Embryonic facial prominence (tissue), 1 donor: ENCODE results near the gene NOL9.
"Not testable (repeated sequence)": the region's sequence is repeated elsewhere in the genome, so short reads cannot be mapped to it uniquely, and the experiment has no call there.

Experiments used
- DNase-seq: peaks from one replicate; pipeline ENCODE4 v3.0.0-alpha.2; 2016; ENCODE audit errors: extremely low spot score

Gene NOL9

DNA sequence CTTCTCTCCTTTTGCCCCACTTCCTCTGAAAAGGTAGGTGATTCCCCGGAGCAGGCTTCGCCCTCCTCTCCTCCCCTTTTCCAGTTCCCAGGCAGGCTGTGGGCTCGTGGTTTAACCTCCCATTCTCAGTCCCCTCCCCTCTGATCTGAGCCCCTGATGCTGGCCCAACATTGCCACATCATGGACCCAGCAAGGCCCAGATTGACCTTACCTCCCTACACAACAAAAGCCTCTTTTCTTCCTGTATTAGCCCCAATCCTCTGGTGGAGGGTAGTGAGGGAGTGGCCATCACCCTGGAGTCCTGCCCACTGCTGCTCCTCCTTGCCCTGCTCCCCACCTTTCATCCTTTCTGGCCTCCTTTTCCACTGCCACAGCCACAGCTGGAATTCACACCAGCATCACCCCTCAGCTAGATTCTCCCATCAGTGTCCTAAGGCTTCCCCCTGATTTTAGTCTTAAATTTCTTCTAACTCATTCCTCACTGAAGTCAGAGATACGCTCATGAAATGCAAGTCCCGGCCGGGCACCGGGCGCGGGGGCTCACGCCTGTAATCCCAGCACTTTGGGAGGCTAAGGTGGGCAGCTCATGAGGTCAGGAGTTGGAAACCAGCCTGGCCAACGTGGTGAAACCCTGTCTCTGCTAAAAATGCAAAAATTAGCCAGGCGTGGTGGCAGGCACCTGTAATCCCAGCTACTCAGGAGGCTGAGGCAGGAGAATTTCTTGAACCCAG, 18.5 kb upstream of the NOL9 start:
- no peak for DNase-seq

DNA sequence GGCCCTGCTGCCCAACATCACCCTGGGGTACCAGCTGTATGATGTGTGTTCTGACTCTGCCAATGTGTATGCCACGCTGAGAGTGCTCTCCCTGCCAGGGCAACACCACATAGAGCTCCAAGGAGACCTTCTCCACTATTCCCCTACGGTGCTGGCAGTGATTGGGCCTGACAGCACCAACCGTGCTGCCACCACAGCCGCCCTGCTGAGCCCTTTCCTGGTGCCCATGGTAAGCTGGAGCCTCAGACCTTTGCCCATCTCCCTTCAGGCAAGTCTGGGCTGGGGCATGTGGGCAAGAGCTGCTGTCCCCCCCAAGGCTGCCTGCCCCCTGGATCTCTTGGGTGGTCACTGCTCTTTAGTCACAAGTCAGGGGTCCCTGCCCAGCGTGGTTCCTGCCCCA, 16.7 kb upstream of the NOL9 start:
- DNase-seq: no peak

DNA sequence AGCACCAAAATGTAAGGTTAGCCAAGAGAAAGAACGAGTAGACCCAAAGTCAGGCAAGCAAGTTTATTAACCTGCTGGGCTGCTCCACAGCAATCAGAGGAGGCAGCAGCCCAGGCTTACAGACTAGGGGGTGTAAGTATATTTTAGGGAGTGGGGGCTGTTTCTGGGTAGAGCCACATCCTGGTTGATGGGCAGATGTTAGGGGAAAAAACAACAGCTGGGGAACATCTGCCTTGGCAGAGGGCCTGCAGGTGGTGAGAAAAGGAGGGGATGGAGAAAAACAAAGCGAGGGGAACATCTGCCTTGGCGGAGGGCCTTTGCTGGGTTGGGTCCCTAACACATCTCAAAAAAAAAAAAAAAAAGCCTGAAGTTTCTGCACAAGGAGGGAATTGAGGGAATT, 15.8 kb upstream of the NOL9 start:
- no peak for DNase-seq

DNA sequence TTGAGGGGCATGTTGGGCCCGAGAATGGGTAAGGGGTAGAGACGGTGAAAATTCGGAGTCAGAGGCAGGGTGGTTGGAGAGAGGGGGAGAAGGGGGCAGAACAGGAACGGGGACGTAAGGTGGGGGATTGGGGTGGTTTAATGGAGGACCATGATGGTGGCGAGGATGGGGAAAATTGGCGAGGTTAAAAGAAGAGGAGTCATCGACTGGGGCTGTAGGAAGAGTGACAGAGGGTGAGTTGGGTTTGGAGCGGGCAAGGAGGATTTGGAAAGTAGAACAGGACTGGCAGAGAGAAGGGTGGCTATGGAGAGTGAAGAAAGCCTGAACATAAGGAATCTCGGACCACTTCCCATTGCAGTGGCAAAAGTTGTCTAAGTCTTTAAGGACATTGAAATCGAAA, 14.7 kb upstream of the NOL9 start:
- DNase-seq: no peak

DNA sequence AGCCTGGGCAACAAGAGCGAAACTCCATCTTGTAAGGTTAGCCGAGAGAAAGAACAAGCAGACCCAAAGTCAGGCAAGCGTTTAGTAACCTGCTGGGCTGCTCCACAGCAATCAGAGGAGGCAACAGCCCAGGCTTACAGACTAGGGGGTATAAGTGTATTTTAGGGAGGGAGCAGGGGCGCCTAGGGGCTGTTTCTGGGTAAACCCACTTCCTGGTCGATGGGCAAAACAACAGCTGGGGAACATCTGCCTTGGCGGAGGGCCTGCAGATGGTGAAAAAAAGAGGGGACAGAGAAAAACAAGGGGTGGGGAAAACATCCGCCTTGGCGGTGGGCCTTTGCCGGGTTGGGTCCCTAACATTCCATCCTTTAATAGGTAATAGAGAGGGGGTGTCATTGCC, 6.0 kb upstream of the NOL9 start:
- no peak for DNase-seq

DNA sequence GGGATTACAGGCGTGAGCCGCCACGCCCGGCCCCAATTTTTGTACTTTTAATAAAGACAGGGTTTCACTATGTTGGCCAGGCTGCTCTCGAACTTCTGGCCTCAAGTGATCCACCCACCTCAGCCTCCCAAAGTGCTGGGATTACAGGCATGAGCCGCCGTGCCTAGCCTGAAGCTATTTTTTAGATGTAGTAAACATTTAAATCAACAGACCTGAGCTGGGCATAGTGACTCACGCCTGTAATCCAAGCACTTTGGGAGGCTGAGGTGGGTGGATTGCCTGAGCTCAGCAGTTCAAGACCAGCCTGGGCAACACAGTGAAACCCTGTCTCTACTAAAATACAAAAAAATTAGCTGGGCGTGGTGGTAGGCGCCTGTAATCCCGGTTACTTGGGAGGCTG, 4.8 kb upstream of the NOL9 start:
- not testable (repeated sequence) for DNase-seq

DNA sequence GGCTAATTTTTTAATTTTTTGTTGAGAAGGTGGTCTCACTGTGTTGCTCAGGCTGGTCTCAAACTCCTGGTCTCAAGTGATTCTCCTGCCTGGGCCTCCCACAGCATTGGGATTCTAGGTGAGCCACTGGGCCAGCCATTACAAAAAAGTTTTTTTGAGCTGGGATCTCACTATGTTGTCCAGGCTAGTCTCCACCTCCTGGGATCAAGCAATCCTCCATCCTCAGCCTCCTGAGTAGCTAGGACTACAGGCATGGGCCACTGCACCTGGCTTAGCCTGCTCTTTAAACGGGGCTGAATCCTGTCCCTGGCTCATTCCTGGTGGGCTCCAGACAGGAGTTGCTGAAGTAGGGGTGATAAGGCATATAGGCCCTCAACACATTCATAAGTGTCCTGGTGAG, 3.3 kb upstream of the NOL9 start:
- DNase-seq: no peak

DNA sequence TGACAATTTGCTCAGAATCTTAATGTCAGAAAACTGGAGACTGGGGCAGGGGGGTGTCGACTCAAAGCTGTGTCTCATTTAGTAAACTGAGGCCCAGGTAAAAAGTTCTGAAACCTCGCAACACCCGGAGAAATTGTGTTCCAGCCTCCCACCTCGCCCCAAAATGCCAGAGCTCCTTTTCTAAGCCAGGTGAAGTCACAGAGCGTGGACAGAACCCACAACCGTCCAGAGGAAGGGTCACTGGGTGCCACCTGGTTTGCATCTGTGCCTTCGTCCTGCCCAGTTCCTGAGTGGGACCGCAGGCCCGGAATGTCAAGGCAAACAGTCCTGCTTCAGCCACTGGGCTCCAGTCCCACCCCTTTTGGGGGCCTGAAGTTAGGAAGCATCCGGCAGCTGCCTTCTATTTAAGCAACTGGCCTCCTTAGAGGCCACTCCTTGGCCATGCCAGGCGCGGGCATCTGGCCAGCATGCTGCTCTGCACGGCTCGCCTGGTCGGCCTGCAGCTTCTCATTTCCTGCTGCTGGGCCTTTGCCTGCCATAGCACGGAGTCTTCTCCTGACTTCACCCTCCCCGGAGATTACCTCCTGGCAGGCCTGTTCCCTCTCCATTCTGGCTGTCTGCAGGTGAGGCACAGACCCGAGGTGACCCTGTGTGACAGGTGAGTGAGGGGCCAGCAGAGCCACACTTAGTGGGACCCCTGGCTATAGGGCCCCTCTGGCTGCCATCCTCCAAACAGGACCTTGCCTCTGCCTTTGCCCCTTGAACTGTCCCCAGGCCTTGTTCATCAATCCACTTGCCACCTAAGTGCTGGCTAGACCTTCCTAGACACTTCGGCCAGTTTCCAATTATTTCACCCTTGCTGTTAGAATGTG, 830 bp upstream of the NOL9 start, which contains the start of gene TAS1R1:
Gene TAS1R1 (plus strand): TSS at position 401 of the 872 bp plus-strand sequence. CDS start 67 bp downstream, at position 468.
- no peak for DNase-seq

DNA sequence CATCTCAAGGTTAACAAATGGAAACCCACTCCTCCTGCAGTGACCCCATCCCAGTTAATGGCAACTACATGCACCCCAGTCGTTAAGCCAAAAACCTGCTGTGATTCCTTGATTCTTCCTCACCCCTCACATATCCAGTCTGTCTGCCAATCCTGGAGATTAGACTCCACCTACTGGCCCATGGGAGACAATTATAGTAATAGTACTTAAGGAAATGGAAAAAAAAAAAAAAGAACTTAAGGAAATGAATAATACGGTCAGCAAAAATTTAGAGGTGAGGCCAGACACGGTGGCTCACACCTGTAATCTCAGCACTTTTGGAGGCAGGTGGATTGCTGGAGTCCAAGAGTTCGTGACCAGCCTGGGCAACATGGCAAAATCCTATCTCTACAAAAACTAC, 7.0 kb downstream of the NOL9 start:
- DNase-seq: no peak

DNA sequence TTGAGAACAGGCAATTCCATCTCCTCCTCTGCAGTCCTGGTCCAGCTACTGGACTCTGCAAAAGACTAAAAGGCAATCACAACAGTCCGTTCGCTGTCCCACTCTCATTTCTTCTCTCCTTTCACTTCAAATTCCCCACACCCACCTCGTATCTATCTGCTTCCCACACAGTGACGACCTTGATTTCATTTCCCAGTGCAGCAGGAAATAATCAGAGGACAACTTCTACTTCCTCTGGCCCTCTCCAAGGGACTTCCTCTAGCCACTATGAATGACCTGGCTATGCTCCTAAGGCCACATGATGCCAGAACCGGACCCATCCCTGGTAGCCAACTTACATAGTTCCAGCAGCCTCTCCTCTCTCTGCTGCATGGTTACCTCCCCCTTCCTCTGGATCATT, 8.0 kb downstream of the NOL9 start:
- no peak for DNase-seq

DNA sequence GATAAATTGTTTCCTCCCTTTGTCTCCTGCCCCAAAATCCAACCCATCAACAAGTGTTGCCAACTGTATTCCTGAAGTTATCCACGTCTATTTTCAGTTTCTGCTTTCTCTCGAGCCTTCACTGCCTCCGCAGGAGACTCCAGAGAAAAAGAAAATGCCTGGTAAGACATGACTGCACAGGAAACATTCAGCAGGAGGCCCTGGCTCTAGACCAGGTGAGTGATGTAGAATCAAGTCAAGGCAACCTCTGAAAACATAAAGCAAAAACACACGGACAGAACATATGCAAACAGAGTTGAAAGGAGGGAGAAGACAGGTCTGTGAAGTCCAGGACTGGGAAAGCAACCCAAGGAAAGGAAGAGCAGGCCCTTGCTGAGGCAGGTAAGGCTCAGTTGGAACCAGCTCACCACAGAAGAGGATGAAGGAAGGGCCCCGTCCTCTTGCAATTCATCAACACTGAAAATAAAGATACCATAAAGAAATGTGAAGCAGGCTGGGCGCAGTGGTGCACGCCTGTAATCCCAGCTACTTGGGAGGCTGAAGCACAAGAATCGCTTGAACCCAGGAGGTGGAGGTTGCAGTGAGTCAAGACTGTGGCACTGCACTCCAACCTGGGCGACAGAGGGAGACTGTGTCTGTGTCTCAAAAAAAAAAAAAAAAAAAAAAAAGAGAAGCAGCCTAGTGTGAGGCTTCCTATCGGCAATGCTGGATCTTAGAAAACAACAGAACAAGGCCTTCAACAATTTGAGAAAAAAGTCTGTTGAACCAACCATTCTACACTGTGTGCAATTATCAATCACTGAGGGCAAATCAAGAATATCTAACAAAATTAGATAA, 8.8 kb downstream of the NOL9 start:
- no peak for DNase-seq

DNA sequence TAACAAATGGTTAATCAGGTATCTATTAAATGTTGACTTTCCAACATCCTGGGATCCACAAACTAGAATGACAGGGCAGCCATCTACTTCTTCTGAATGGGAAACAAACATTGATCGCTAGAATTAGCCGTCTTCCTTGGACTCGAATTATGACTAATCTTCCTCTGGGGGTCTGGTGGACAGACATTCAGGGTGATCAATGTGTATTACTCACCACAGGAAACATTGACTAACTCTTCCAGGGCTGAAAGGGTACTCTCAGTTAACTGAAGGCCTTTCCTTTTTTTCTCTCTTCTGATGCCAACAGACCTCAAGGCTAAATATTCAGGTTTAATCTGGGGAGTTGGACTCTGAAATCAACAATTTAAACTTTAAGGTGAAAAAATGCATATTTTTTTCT, 9.5 kb downstream of the NOL9 start:
- no peak for DNase-seq

DNA sequence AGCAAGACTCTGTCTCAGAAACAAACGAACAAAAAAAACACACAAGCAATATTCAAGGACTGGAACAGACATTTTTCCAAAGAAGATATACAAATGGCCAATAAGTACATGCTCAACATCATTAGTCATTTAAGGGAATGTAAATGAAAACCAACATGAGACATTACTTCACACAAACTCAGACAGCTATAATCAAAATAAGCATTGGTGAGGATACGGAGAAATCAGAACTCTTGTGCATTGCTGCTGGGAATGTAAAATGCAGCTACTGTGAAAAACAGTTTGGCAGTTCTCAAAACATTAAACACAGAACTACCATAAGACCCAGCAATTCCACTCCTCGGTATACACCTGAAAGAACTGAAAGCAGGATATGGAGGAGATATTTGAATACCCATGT, 15.4 kb downstream of the NOL9 start:
- DNase-seq: no peak

DNA sequence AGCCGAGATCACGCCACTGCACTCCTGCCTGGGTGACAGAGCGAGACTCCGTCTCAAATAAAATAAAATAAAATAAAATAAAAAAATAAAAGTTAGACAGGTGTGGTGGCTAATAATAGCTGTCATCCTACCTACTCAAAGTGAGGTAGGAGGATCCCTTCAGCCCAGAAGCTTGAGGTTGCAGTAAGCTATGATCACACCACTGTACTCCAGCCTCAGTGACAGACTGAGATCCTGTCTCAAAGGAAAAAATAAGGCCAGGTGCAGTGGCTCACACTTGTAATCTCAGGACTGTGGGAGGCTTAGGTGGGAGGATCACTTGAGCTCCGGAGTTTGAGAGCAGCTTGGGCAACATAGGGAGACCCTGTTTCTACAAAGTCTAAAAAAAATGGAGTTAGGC, 18.0 kb downstream of the NOL9 start:
- no peak for DNase-seq

DNA sequence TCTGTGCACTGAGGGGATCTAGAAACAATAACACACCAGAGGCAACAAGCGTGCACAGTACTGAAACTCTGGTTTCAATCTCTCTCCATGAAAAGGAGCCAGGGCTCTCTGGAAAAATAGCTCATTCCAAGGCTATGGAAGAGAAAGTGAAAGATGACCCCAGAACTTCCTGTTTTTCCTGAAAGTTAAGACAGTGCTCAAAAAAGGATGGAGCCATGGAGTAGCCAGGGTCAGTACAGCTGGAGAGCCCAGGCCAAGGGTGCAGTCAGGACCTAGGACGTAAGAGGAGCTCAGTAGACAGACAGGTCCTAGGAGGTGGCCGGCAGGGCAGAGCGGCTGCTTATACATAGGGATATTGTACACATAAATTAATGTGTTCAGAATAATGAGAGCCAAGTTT, 19.1 kb downstream of the NOL9 start:
- no peak for DNase-seq

DNA sequence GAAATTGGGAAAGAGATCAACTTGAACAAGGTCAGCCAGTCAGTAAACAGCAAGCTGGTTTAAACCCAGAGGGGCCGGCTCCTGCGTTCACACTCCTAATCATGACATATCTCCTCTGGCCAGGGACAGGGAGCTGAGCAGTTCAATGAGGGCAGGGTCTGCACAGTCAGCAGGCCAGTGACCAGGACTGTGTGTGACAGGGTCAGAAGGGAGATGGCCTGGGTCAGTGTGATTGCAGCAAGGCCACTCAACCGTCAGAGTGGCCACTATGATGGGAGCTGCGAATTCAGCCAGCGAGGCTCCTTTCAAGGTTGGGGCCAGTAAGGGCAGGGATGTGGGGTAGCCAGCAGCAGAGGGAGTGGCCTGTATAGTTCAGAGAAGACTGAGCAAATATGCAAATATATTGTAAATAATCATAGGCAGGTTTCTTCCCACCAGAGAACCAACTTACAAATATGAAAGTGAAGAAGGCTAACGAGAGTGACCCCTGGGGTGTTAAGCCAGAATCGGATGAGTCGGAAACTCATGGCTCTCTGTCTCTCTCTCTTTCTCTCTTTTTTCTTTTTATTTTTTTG, 20.0 kb downstream of the NOL9 start:
- no peak for DNase-seq

DNA sequence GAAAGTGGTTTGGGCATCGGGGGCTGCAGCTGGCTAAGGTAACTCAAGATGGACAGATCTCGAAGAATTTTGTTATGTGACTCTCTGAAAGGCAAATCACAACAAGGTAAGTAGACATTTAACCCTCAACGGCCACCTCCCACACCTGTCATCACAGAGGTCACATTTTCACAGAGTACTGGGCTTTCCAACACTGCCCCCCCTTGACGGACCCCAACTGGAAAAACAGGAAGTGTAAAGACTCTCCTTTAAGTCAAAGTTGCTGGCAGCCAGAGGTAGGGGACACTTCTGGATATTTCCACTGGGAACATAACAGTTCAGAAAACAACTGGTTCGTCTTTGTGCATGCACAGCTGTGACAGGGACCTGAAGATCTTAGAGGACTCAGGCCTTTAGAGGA, 22.3 kb downstream of the NOL9 start:
- DNase-seq: no peak

DNA sequence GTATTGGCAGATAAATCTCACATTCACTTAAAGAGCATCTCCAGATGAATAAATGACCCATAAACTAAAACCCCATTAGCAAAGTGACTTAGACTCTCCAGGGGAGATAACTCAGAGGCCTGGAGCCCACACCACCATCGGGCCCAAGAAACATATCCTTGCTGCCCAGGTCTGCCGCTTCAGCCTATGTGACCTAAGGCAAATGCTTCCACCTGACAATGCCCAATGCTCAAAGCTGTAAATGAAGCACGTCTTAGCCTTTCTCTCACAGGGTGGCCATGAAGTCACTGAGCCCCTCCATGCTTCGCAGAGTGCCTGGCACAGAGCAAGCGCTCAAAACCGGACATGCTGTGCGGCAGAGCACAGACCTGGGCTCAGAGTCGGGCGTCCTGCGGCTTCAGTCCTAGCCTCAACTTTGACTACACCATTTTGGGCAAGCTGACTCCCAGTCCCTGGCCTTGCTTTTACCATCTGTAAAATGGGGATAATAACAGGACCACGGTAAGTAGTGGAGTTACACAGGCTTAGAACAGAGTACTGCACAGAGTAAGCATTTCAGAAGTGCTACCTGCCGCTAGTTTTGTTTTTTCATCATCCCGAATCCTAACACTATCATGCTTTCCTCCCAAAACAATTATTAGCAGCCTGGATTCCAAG, 23.7 kb downstream of the NOL9 start:
- no peak for DNase-seq

DNA sequence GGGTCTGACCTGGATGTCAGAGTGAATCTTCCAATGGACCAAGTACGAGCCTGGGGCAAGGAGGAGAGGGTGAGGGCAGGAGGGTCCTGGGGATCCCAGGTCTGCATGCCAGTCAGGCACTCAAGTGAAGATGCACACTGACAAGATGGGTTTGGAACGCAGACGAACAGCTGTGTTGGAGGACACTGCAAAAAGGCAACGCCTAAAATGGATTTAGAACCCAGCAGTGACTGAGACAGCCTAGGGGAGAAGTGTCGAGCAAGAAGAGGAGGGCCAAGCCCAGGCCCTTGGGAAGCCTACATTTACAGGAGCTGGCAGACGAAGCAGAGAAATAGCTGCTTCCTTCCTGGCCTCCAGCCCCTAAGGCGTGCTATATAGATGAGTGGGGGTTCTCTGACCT, 25.8 kb downstream of the NOL9 start:
- no peak for DNase-seq

DNA sequence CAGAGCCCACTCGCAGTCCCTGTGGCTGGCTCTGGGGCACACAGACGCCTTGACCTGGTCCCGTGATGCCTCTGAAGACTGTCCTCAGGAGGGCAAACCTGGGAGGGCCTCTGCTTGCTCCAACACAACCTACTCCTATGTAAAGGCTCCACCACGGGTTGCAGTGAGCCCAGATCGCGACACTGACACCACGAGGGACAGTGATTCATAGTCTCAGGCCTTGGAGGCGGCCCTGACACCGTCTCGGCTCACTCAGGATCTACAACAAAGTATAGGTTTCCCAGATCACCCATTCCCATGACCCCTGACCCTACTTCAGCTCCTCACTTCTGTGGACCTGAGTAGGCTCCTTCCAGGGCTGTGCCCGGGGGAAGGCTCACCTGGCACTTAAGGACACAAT, 28.0 kb downstream of the NOL9 start:
- no peak for DNase-seq

DNA sequence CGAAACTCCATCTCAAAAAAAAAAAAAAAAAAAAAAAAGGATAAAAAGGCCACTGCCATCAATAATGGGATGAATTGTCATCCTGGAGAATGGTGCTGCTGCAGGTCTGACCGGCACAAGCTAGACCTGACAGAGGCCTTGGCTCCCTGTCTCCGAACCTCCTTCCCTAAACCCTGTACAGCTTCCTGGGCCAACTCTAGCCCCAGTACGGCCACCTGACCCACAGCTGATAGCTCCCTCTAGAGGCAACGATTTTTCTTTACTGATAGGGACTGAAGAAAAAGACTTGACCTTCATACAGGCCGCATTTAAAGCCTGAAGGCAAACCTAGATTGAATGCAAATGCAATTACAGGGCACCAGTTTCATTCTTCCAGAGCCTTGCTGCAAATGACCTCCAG, 30.7 kb downstream of the NOL9 start:
- no peak for DNase-seq
